OCI-LY7 (cell line): ENCODE data around the gene ADAMTS9. TPM values are rescaled to one million over a fixed set of nuclear protein-coding genes. Genes with fewer than 3 reads are reported as not detected.

ENCODE experiments used
- BruUV-seq: library from RNA; stranded (reverse); fragments of 400-500 nt; replicated peaks from 2 replicates; lab custom pipeline; 2021; lab: Mats Ljungman, UMichigan
- CTCF ChIA-PET: fragments of 300-600 bp; sonication (Branson Sonifier 250); formaldehyde crosslinking; loops from one replicate; lab custom pipeline; 2022; ENCODE audit warnings: antibody characterized with exemption; ENCODE audit not compliant: unreplicated experiment; lab: Charles Lee
- POLR2A ChIA-PET: fragments of 300-600 bp; sonication (Branson Sonifier 250); formaldehyde crosslinking; loops from one replicate; lab custom pipeline; 2022; ENCODE audit warnings: antibody characterized with exemption; lab: Charles Lee
- DNase-seq: peaks from one replicate; pipeline ENCODE4 v3.0.0-alpha.2; 2015; ENCODE audit warnings: low spot score
- H2AFZ ChIP-seq: fragments of 200-600 bp; sonication (generic), shearing (Covaris generic); 2 replicates; pipeline ENCODE4 v1.6.1; 2014; ENCODE audit warnings: mild to moderate bottlenecking, antibody characterized with exemption, low read length, moderate library complexity
- H3K27ac ChIP-seq: fragments of 200-600 bp; sonication (generic); 2 replicates; pipeline ENCODE4 v1.5.1; 2014; ENCODE audit warnings: mixed run types, low read depth, mild to moderate bottlenecking, moderate library complexity, low read length, inconsistent platforms; ENCODE audit not compliant: poor library complexity, severe bottlenecking
- H3K36me3 ChIP-seq: fragments of 200-600 bp; sonication (generic); 2 replicates; pipeline ENCODE4 v1.6.1; 2014; ENCODE audit warnings: mild to moderate bottlenecking, antibody characterized with exemption, low read length, moderate library complexity, mixed read lengths; ENCODE audit not compliant: insufficient read depth
- H3K4me1 ChIP-seq: fragments of 200-600 bp; sonication (generic); 2 replicates; pipeline ENCODE4 v1.5.1; 2014; ENCODE audit warnings: mild to moderate bottlenecking, low read length; ENCODE audit not compliant: insufficient read depth, poor library complexity, severe bottlenecking
- H3K4me2 ChIP-seq: fragments of 200-600 bp; sonication (generic); 2 replicates; pipeline ENCODE4 v1.6.1; 2014; ENCODE audit warnings: mild to moderate bottlenecking, low read length
- H3K4me3 ChIP-seq: fragments of 200-600 bp; sonication (generic); 2 replicates; pipeline ENCODE4 v1.5.1; 2014; ENCODE audit warnings: mild to moderate bottlenecking, low read depth, low read length; ENCODE audit not compliant: poor library complexity, severe bottlenecking
- H3K79me2 ChIP-seq: fragments of 200-600 bp; sonication (generic); 2 replicates; pipeline ENCODE4 v1.6.1; 2016; ENCODE audit warnings: low read depth, mild to moderate bottlenecking, low read length, moderate library complexity, mixed read lengths; ENCODE audit not compliant: insufficient read depth
- H3K9me2 ChIP-seq: fragments of 200-600 bp; sonication (generic); 2 replicates; pipeline ENCODE4 v1.6.1; 2016; ENCODE audit warnings: mild to moderate bottlenecking, low read length, mixed read lengths; ENCODE audit not compliant: insufficient read depth
- H3K9me3 ChIP-seq: fragments of 200-600 bp; sonication (generic); 2 replicates; pipeline ENCODE4 v1.6.1; 2014; ENCODE audit warnings: mild to moderate bottlenecking, mixed run types, low read length, mixed read lengths
- H4K20me1 ChIP-seq: fragments of 200-600 bp; sonication (generic); 2 replicates; pipeline ENCODE4 v1.6.1; 2014; ENCODE audit warnings: mild to moderate bottlenecking, antibody characterized with exemption, low read length, moderate library complexity, mixed read lengths; ENCODE audit not compliant: insufficient read depth
- CTCF ChIP-seq: fragments of 200-600 bp; sonication (generic); conservative IDR thresholded peaks from 2 replicates; pipeline ENCODE4 v1.5.1; 2014; ENCODE audit warnings: mild to moderate bottlenecking, antibody characterized with exemption, low read length, moderate library complexity, mixed read lengths
- EZH2phosphoT487 ChIP-seq: fragments of 200-600 bp; sonication (generic); IDR thresholded peaks from 2 replicates; pipeline ENCODE4 v1.6.1; 2018; ENCODE audit warnings: low read depth, borderline replicate concordance, mild to moderate bottlenecking, mixed run types, antibody characterized with exemption, low read length, moderate library complexity, mixed read lengths
- intact Hi-C: fragments of 100-400 bp; cut with micrococcal nuclease; formaldehyde crosslinking; loops from one replicate; pipeline ENCODE4 v1.10.0; 2022; ENCODE audit not compliant: unreplicated experiment
- total RNA-seq, 2 experiments: library from RNA; depleted of rRNA in 1 of 2; stranded (reverse); fragments of >200 nt in 1 of 2; shearing (Covaris generic) in 1 of 2; gene quantifications; 2 replicates each; pipeline ENCODE4 v1.2.3, GENCODE V29; 2014 to 2022

Gene ADAMTS9
- total RNA-seq, 2 experiments from 2014 or later: not detected

DNA sequence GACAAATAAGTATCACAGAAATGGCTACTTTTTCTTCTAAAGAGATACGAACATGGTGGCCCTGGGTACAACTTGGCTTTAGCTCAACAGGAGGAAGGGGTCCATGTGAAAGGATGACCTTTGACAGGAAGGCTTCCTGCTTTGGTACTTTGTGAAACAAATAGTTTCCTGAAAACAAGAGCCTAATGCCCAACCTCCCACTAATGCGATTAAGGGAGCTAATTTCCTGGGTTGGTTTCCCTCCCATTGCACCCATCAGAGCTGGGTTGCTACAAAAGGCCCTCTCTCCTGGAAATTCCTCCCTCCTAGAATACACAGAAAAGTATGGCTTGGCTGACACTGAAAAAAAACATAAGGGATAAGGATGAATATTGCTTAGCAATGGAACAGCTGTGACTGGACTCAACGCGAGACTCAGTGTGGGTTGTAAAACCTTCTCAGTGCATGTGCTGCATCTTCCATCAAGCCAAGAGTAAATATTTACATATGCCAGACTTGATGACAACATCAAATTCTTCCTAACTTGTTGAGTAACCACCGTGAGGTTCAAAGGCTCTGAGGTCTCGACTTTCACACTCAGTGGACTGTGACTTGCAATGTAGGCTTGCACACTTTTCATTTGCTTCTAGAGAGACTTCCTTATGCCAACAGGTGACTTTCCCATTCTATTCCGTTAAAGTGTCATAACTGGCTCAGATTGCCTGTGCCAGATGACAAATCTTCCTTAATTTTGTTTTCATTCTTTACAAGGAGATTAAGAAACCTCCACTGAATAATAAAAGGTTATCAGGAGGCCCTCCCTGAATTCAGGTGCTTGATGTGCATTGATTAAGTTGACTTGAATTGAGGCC lies 60.1 kb downstream of the ADAMTS9 start:
- no peak overlapping the region for H3K4me2 ChIP-seq
- no peak overlapping the region for H2AFZ ChIP-seq
- CTCF ChIA-PET: no interaction called here
- intact Hi-C loops: no loop called here
- no peak for DNase-seq
- POLR2A ChIA-PET: interaction anchor here (0.6 kb wide), 1 partner anchor 12 kb away, joined by 11 read pairs; no protein-coding TSS in a partner anchor
- H3K79me2 ChIP-seq: no peaks in the 10 kb centered on the region
- H3K9me2 ChIP-seq: no peaks in the 10 kb centered on the region
- no peaks in the 10 kb centered on the region for H4K20me1 ChIP-seq
- H3K4me1 ChIP-seq: no peaks in the 10 kb centered on the region
- no TSS peak for BruUV-seq
- H3K9me3 ChIP-seq: no peaks in the 10 kb centered on the region
- no peaks in the 10 kb centered on the region for H3K36me3 ChIP-seq
- H3K4me3 ChIP-seq: no peak overlapping the region
- TF ChIP-seq CTCF (no peak), EZH2phosphoT487 (no peak)
- no peak overlapping the region for H3K27ac ChIP-seq

- Histone ChIP-seq H3K4me1 (no peaks in the 10 kb centered on the region), H3K4me2 (no peak overlapping the region), H3K9me2 (no peaks in the 10 kb centered on the region), H3K27ac (no peak overlapping the region), H4K20me1 (no peaks in the 10 kb centered on the region), H3K4me3 (no peak overlapping the region), H3K36me3 (no peaks in the 10 kb centered on the region), H3K9me3 (no peaks in the 10 kb centered on the region), H2AFZ (no peak overlapping the region), H3K79me2 (no peaks in the 10 kb centered on the region)
- ChIA-PET POLR2A (interaction anchor here (0.6 kb wide), 1 partner anchor 12 kb away, joined by 11 read pairs; no protein-coding TSS in a partner anchor), CTCF (no interaction called here)
- no TSS peak for BruUV-seq
- intact Hi-C loops: no loop called here
- no peak for TF ChIP-seq EZH2phosphoT487
- no peak for TF ChIP-seq CTCF
- no peak for DNase-seq
Measured at GRCh38 chr3:64627042-64627441, 60.8 kb downstream of the ADAMTS9 start.

- H4K20me1 ChIP-seq: no peaks in the 10 kb centered on the region
- CTCF ChIA-PET: no interaction called here
- no peaks in the 10 kb centered on the region for H3K9me2 ChIP-seq
- POLR2A ChIA-PET: no interaction called here
- intact Hi-C loops: no loop called here
- H3K36me3 ChIP-seq: no peaks in the 10 kb centered on the region
- H2AFZ ChIP-seq: no peak overlapping the region
- H3K4me2 ChIP-seq: no peak overlapping the region
- TF ChIP-seq CTCF (no peak), EZH2phosphoT487 (no peak)
- H3K27ac ChIP-seq: no peak overlapping the region
- H3K4me3 ChIP-seq: no peak overlapping the region
- no peaks in the 10 kb centered on the region for H3K9me3 ChIP-seq
- DNase-seq: no peak
- no peaks in the 10 kb centered on the region for H3K4me1 ChIP-seq
- H3K79me2 ChIP-seq: no peaks in the 10 kb centered on the region
- BruUV-seq: no TSS peak
Measured at GRCh38 chr3:64625381-64625780, 62.4 kb downstream of the ADAMTS9 start.
